Suprapubic skin (tissue), 4 donors: ENCODE data around the gene AGL.

Experiments
- EP300 ChIP-seq: sonication (generic); formaldehyde crosslinking; IDR thresholded peaks from one replicate; pipeline ENCODE4 v1.6.1; 2017; ENCODE audit warnings: antibody characterized with exemption
- POLR2A ChIP-seq, 2 donors: fragments of 450-650 bp; IDR thresholded peaks; one replicate each; pipeline ENCODE4 v1.6.1; 2017; ENCODE audit warnings: antibody characterized with exemption in 2 of 2, mild to moderate bottlenecking in 2 of 2, moderate library complexity in 2 of 2
- POLR2AphosphoS5 ChIP-seq, 3 donors: sonication (generic); formaldehyde crosslinking; IDR thresholded peaks; one replicate each; pipeline ENCODE4 v1.6.1; 2017; ENCODE audit warnings: antibody characterized with exemption in 3 of 3
- TF ChIP-seq, protein P1 (sequence below), 2 donors: fragments of 200-600 bp in 1 of 2; fragments of 450-650 bp in 1 of 2; sonication (generic) in 1 of 2; IDR thresholded peaks; one replicate each; pipeline ENCODE4 v1.5.1; 2016 to 2019; ENCODE audit warnings: antibody characterized with exemption in 2 of 2, mild to moderate bottlenecking in 1 of 2, moderate library complexity in 1 of 2

GRCh38 chr1:99867682-99868081 is 17.5 kb downstream of the AGL start:
- TF ChIP-seq, protein P1, sequence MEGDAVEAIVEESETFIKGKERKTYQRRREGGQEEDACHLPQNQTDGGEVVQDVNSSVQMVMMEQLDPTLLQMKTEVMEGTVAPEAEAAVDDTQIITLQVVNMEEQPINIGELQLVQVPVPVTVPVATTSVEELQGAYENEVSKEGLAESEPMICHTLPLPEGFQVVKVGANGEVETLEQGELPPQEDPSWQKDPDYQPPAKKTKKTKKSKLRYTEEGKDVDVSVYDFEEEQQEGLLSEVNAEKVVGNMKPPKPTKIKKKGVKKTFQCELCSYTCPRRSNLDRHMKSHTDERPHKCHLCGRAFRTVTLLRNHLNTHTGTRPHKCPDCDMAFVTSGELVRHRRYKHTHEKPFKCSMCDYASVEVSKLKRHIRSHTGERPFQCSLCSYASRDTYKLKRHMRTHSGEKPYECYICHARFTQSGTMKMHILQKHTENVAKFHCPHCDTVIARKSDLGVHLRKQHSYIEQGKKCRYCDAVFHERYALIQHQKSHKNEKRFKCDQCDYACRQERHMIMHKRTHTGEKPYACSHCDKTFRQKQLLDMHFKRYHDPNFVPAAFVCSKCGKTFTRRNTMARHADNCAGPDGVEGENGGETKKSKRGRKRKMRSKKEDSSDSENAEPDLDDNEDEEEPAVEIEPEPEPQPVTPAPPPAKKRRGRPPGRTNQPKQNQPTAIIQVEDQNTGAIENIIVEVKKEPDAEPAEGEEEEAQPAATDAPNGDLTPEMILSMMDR (IDR thresholded peaks at IDR 0.05): no peak
- TF ChIP-seq POLR2AphosphoS5 (IDR thresholded peaks at IDR 0.05) (no peak), POLR2A (IDR thresholded peaks at IDR 0.05) (no peak), EP300 (no peak)
